Transverse colon (tissue), 4 donors: ENCODE results near the gene ATF5. TPM values are rescaled to one million over a fixed set of nuclear protein-coding genes. Genes with fewer than 3 reads are reported as not detected.

ENCODE experiments used
- DNase-seq: peaks from one replicate; pipeline ENCODE4 v3.0.0-alpha.2; 2019
- H3K27ac ChIP-seq, 4 donors: fragments of 200-600 bp; sonication (generic); 2 replicates each; pipeline ENCODE4 v1.5.1; 2016 to 2018; ENCODE audit warnings: inconsistent platforms in 4 of 4
- H3K27me3 ChIP-seq: fragments of 200-600 bp; sonication (generic); 2 replicates; pipeline ENCODE4 v1.5.1; 2017; ENCODE audit warnings: inconsistent platforms
- H3K36me3 ChIP-seq, 4 donors: fragments of 200-600 bp; sonication (generic); 2 replicates each; pipeline ENCODE4 v1.5.1; 2017 to 2019; ENCODE audit warnings: inconsistent platforms in 4 of 4
- H3K4me1 ChIP-seq, 4 donors: fragments of 200-600 bp; sonication (generic); 2 replicates each; pipeline ENCODE4 v1.5.1; 2017 to 2020; ENCODE audit warnings: inconsistent platforms in 4 of 4
- H3K4me3 ChIP-seq, 4 donors: fragments of 200-600 bp; sonication (generic); 1 replicate in 1 of 4; 2 replicates in 3 of 4; pipeline versions ENCODE4 v1.5.1 to v1.6.1; 2017 to 2019; ENCODE audit warnings: inconsistent platforms in 4 of 4
- H3K9me3 ChIP-seq, 2 donors: fragments of 200-600 bp; sonication (generic); 2 replicates each; pipeline ENCODE4 v1.5.1; 2017 to 2019; ENCODE audit warnings: inconsistent platforms in 2 of 2
- CTCF ChIP-seq, 5 experiments: fragments of 200-600 bp in 3 of 5; fragments of 450-650 bp in 2 of 5; sonication (generic) in 3 of 5; IDR thresholded peaks; 1 replicate in 2 of 5; 2 replicates in 3 of 5; pipeline ENCODE4 v1.5.1; 2016 to 2017; ENCODE audit warnings: antibody characterized with exemption in 5 of 5, inconsistent platforms in 3 of 5, mild to moderate bottlenecking in 2 of 5, moderate library complexity in 1 of 5
- EP300 ChIP-seq: sonication (generic); formaldehyde crosslinking; IDR thresholded peaks from one replicate; pipeline ENCODE4 v1.6.1; 2017; ENCODE audit warnings: antibody characterized with exemption, low read depth
- POLR2A ChIP-seq: fragments of 450-650 bp; IDR thresholded peaks from one replicate; pipeline ENCODE4 v1.6.1; 2016; ENCODE audit warnings: antibody characterized with exemption, mild to moderate bottlenecking, moderate library complexity
- POLR2AphosphoS5 ChIP-seq, 3 donors: sonication (generic); formaldehyde crosslinking; IDR thresholded peaks; one replicate each; pipeline ENCODE4 v1.6.1; 2016; ENCODE audit warnings: antibody characterized with exemption in 3 of 3
- WGBS, 2 donors: methylation state at CpG; one replicate each; pipeline ENCODE4 v1.1.5; 2018; ENCODE audit warnings: low coverage in 1 of 2; 5-methylcytosine and 5-hydroxymethylcytosine counted together
- in situ Hi-C, 4 donors: fragments of 200-750 bp; cut with MboI; loops; one replicate each; pipeline versions ENCODE4 v1.15.0 to v1.15.1; 2017; ENCODE audit warnings: low sequenced_read_pairs in 3 of 4, low pct_ligation_motif_present in 1 of 4, low pct_unique_long_range_greater_than_20kb in 1 of 4
- intact Hi-C: fragments of 100-400 bp; cut with DNase I; formaldehyde crosslinking; loops from one replicate; pipeline ENCODE4 v1.15.1; 2023; ENCODE audit warnings: low total_unique reads
- total RNA-seq, 4 donors: library from RNA; depleted of rRNA; stranded (reverse); fragments of >200 nt; gene quantifications; one replicate each; pipeline ENCODE4 v1.1.0, GENCODE V29; 2016

ATF5 gene
- total RNA-seq, 4 donors from 2014 or later = 2.6 to 10.5 (median 5.4) TPM

GRCh38 chr19:49911381-49912145, 17.4 kb upstream of the ATF5 start:
- peaks cover 0 to 14% (median 3%) of the 10 kb centered on the region in 4 donors for H3K4me1 ChIP-seq
- H3K36me3 ChIP-seq = peaks cover 0 to 16% (median 6%) of the 10 kb centered on the region in 4 donors
- DNase-seq = no peak
- no peak for TF ChIP-seq CTCF (IDR thresholded peaks at IDR 0.05)
- TF ChIP-seq POLR2AphosphoS5 (IDR thresholded peaks at IDR 0.05) = no peak
- TF ChIP-seq EP300 = no peak
- TF ChIP-seq POLR2A = no peak
- no peaks in the 10 kb centered on the region for H3K27me3 ChIP-seq
- intact Hi-C loops = no loop called here
- H3K4me3 ChIP-seq = no peak overlapping the region
- in situ Hi-C loops = no loop called here
- no peaks in the 10 kb centered on the region for H3K9me3 ChIP-seq
- peak overlapping the region in 1 of 4 donors; percentile 11 for H3K27ac ChIP-seq
- WGBS, 2 donors = 17 to 66% methylated on average over 1 to 9 of the region's 9 CpGs

- Histone ChIP-seq H3K27me3 (no peaks in the 10 kb centered on the region), H3K27ac (no peak overlapping the region), H3K4me1 (peaks cover 0 to 14% (median 3%) of the 10 kb centered on the region in 4 donors), H3K9me3 (no peaks in the 10 kb centered on the region), H3K36me3 (peaks cover 0 to 10% (median 4%) of the 10 kb centered on the region in 4 donors), H3K4me3 (no peak overlapping the region)
- intact Hi-C loops = no loop called here
- in situ Hi-C loops = no loop called here
- TF ChIP-seq POLR2AphosphoS5 (IDR thresholded peaks at IDR 0.05) (no peak), EP300 (no peak), POLR2A (no peak), CTCF (IDR thresholded peaks at IDR 0.05) (no peak)
- 79 to 90% methylated on average over 2 to 20 of the region's 21 CpGs for WGBS, 2 donors
- DNase-seq = no peak
Observed at GRCh38 chr19:49912965-49913685, 15.9 kb upstream of the ATF5 start.

- intact Hi-C loops (no loop called here), in situ Hi-C loops (no loop called here)
- Histone ChIP-seq H3K4me3 (no peak overlapping the region), H3K27me3 (no peaks in the 10 kb centered on the region), H3K36me3 (peaks cover 0 to 4% (median under 1%) of the 10 kb centered on the region in 4 donors), H3K27ac (no peak overlapping the region), H3K9me3 (no peaks in the 10 kb centered on the region), H3K4me1 (peaks cover 0 to 14% (median 3%) of the 10 kb centered on the region in 4 donors)
- 88 to 100% methylated on average over 2 to 10 of the region's 10 CpGs for WGBS, 2 donors
- DNase-seq = no peak
- no peak for TF ChIP-seq POLR2A
- no peak for TF ChIP-seq EP300
- no peak for TF ChIP-seq POLR2AphosphoS5 (IDR thresholded peaks at IDR 0.05)
- TF ChIP-seq CTCF (IDR thresholded peaks at IDR 0.05) = no peak
Observed at GRCh38 chr19:49913720-49914119, 15.3 kb upstream of the ATF5 start.

GRCh38 chr19:49915271-49915670, 13.7 kb upstream of the ATF5 start:
- Histone ChIP-seq H3K27ac (no peak overlapping the region), H3K4me3 (no peak overlapping the region), H3K27me3 (no peaks in the 10 kb centered on the region), H3K9me3 (no peaks in the 10 kb centered on the region), H3K4me1 (peaks cover 0 to 14% (median 3%) of the 10 kb centered on the region in 4 donors), H3K36me3 (peaks cover 0 to 4% (median 0%) of the 10 kb centered on the region in 4 donors)
- intact Hi-C loops (no loop called here), in situ Hi-C loops (no loop called here)
- TF ChIP-seq EP300 (no peak), CTCF (IDR thresholded peaks at IDR 0.05) (no peak), POLR2AphosphoS5 (IDR thresholded peaks at IDR 0.05) (no peak), POLR2A (no peak)
- WGBS, 2 donors = 94 to 98% methylated on average over 3 to 6 of the region's 6 CpGs
- no peak for DNase-seq
